Measurements from ENCODE around the gene CCL18. TPM values are rescaled to one million over a fixed set of nuclear protein-coding genes. Genes with fewer than 3 reads are reported as not detected.
"Not testable (repeated sequence)": the region's sequence is repeated elsewhere in the genome, so short reads cannot be mapped to it uniquely, and the experiment has no call there.

Gene CCL18
- total RNA-seq, 4 donors from 2014 or later, result 0.19 TPM; not detected in 3

DNA sequence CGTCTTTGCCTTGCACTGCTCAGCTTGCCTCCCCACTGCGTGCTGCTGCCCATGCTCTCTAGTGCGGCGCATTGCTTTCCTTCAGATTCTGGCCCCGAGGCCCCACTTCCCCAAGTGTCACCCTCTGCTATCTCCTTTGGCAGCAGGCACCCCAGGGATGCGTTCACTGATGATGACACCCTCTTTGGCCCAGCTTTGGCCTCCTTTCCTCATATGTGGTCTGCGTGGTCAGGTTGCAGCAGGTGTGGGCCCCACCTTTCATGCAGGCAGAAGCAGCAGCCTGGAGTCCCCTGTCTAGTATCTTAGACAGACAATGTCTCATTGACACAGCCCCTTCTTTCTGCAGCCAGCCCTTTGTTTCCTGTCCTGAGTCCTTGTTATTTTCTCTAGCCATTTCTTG, 30.7 kb downstream of the CCL18 start:
- whole genome bisulfite sequencing, 2 donors, result 89 to 90% methylated on average over 7 of the region's 7 CpGs
- DNase-seq (ENCODE audit: low spot score in 2 of 2), result no peak
- intact Hi-C loops (cut with DNase I; ENCODE audit: low total_unique reads), result no loop called here
- H3K4me3 ChIP-seq (ENCODE audit: low read depth, poor library complexity, severe bottlenecking), result no peak overlapping the region
- TF ChIP-seq, protein P1, sequence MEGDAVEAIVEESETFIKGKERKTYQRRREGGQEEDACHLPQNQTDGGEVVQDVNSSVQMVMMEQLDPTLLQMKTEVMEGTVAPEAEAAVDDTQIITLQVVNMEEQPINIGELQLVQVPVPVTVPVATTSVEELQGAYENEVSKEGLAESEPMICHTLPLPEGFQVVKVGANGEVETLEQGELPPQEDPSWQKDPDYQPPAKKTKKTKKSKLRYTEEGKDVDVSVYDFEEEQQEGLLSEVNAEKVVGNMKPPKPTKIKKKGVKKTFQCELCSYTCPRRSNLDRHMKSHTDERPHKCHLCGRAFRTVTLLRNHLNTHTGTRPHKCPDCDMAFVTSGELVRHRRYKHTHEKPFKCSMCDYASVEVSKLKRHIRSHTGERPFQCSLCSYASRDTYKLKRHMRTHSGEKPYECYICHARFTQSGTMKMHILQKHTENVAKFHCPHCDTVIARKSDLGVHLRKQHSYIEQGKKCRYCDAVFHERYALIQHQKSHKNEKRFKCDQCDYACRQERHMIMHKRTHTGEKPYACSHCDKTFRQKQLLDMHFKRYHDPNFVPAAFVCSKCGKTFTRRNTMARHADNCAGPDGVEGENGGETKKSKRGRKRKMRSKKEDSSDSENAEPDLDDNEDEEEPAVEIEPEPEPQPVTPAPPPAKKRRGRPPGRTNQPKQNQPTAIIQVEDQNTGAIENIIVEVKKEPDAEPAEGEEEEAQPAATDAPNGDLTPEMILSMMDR (IDR thresholded peaks at IDR 0.05), result no peak
- no peak for TF ChIP-seq POLR2A (IDR thresholded peaks at IDR 0.05)

DNA sequence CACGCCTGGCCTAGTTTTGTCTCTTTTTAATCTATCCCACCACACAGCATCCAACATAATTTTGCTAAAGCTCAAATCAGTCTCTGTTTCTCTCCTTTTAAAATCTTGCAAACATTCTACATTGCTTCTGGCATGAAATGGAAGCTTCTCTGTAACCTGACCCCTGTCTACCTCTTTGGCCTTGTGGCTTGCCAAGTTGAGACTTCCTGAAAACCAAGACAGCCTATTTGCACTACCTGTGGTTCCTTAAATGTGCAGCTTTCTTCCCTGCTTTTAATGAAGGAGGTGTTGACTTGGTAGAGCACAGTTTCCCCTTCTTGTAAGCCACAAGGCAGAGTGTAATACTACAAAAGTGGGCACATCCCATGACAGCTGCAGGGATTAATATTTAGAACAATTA, 31.9 kb downstream of the CCL18 start:
- intact Hi-C loops (cut with DNase I; ENCODE audit: low total_unique reads), result no loop called here

DNA sequence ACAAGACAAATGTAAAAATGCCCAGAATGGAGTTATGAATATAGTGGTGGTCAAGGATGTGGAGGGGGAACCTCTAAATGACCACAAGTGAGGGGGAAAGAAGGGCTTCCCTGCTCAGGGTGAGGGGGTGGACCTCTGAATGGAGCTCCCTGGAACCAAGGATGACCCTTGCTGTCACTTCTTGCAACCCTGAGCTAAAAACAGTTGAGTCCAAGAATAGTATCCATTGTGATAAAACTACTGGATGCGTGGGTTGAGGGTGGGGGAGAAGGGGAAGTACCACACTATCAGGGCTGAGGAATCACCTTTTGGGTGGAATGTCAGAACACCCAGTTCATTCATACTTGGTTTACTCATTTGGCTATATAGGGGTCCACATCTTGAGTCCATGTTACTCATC, 34.9 kb downstream of the CCL18 start:
- DNase-seq (ENCODE audit: low spot score in 2 of 2); H3K4me3 ChIP-seq (ENCODE audit: low read depth, poor library complexity, severe bottlenecking); intact Hi-C loops (cut with DNase I; ENCODE audit: low total_unique reads): not testable (repeated sequence)
- WGBS, 2 donors, result 90 to 92% methylated on average over 1 of the region's 1 CpG

More for the DNA sequence above, 31.9 kb downstream of the CCL18 start:
- DNase-seq (ENCODE audit: low spot score in 2 of 2), result no peak
- WGBS, 2 donors, result 70 to 71% methylated on average over 1 of the region's 1 CpG
- no peak overlapping the region for H3K4me3 ChIP-seq (ENCODE audit: low read depth, poor library complexity, severe bottlenecking)
- TF ChIP-seq POLR2A (IDR thresholded peaks at IDR 0.05), result no peak
- TF ChIP-seq, protein P1 (IDR thresholded peaks at IDR 0.05), result no peak

GRCh38 chr17:36103401-36103975, 39.4 kb downstream of the CCL18 start, which contains the start of gene CCL4:
Gene CCL4 (plus strand): TSS chr17:36103827. CDS start chr17:36103906, 79 bp downstream.
- intact Hi-C loops (cut with DNase I; ENCODE audit: low total_unique reads); DNase-seq (ENCODE audit: low spot score in 2 of 2); H3K4me3 ChIP-seq (ENCODE audit: low read depth, poor library complexity, severe bottlenecking): not testable (repeated sequence)
- 63 to 69% methylated on average over 6 of the region's 6 CpGs for WGBS, 2 donors

DNA sequence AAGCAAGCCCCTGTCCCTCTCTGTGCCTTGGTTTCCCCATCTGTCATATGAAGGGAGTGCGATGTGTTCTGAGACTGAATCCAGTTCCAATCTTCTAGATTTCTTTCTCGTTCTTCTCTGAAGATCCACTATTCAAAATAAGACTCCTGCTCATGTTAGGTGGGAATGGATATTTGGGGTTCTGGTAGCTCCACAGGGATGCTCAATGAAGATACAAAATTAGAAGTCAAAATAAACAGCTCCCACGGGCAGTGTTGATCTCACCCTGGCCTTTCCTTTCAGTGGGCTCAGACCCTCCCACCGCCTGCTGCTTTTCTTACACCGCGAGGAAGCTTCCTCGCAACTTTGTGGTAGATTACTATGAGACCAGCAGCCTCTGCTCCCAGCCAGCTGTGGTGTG, 40.2 kb downstream of the CCL18 start:
- DNase-seq (ENCODE audit: low spot score in 2 of 2); intact Hi-C loops (cut with DNase I; ENCODE audit: low total_unique reads); H3K4me3 ChIP-seq (ENCODE audit: low read depth, poor library complexity, severe bottlenecking): not testable (repeated sequence)
- 61 to 70% methylated on average over 6 to 7 of the region's 7 CpGs for WGBS, 2 donors

GRCh38 chr17:36104701-36105181, 40.7 kb downstream of the CCL18 start:
- H3K4me3 ChIP-seq (ENCODE audit: low read depth, poor library complexity, severe bottlenecking), result no peak overlapping the region
- 50 to 64% methylated on average over 4 of the region's 4 CpGs for WGBS, 2 donors
- TF ChIP-seq, protein P1 (IDR thresholded peaks at IDR 0.05), result no peak
- no peak for TF ChIP-seq POLR2A (IDR thresholded peaks at IDR 0.05)
- no peak for DNase-seq (ENCODE audit: low spot score in 2 of 2)
- intact Hi-C loops (cut with DNase I; ENCODE audit: low total_unique reads), result no loop called here

GRCh38 chr17:36105781-36106492, 41.9 kb downstream of the CCL18 start:
- WGBS, 2 donors, result 84 to 85% methylated on average over 5 of the region's 5 CpGs
- DNase-seq (ENCODE audit: low spot score in 2 of 2), result no peak
- TF ChIP-seq POLR2A (IDR thresholded peaks at IDR 0.05), result no peak
- TF ChIP-seq, protein P1 (IDR thresholded peaks at IDR 0.05), result no peak
- no peak overlapping the region for H3K4me3 ChIP-seq (ENCODE audit: low read depth, poor library complexity, severe bottlenecking)
- intact Hi-C loops (cut with DNase I; ENCODE audit: low total_unique reads), result no loop called here
